Fibroblast of lung (primary cell): Measurements from ENCODE around the gene SWT1. TPM values are rescaled to one million over a fixed set of nuclear protein-coding genes. Genes with fewer than 3 reads are reported as not detected.
A peak's percentile ranks its signal among the peaks of the same experiment; 100 is the strongest.

ENCODE experiments used
- DNase-seq, 2 donors: peaks; one replicate each; pipeline versions ENCODE4 v3.0.0 to v3.0.0-alpha.2; 2010; ENCODE audit warnings: low read depth in 2 of 2
- H2AFZ ChIP-seq: 2 replicates; pipeline ENCODE4 v1.5.1; 2012; ENCODE audit warnings: low read length, control low read depth, inconsistent platforms
- H3K27ac ChIP-seq: 2 replicates; pipeline ENCODE4 v1.5.1; 2011; ENCODE audit warnings: low read length, control low read depth; ENCODE audit not compliant: insufficient read depth
- H3K27me3 ChIP-seq: 2 replicates; pipeline ENCODE4 v1.5.1; 2011; ENCODE audit warnings: mild to moderate bottlenecking, low read length; ENCODE audit not compliant: control insufficient read depth, insufficient read depth
- H3K36me3 ChIP-seq: 2 replicates; pipeline ENCODE4 v1.5.1; 2011; ENCODE audit warnings: low read length; ENCODE audit not compliant: control insufficient read depth, insufficient read depth
- H3K4me1 ChIP-seq: 2 replicates; pipeline ENCODE4 v1.5.1; 2011; ENCODE audit warnings: low read length; ENCODE audit not compliant: control insufficient read depth, insufficient read depth; ENCODE audit errors: extremely low read depth
- H3K4me2 ChIP-seq: 2 replicates; pipeline ENCODE4 v1.5.1; 2011; ENCODE audit warnings: low read length, control low read depth; ENCODE audit not compliant: insufficient read depth; ENCODE audit errors: extremely low read depth
- H3K4me3 ChIP-seq, 4 experiments: fragments of 200-600 bp in 1 of 4; sonication (generic) in 1 of 4; replicated peaks in 1 of 4; 2 replicates each; pipeline ENCODE4 v1.5.1; 2011 to 2016; ENCODE audit warnings: low read length in 4 of 4, low read depth in 3 of 4, mild to moderate bottlenecking in 3 of 4, control low read depth in 2 of 4, inconsistent platforms in 1 of 4, mixed read lengths in 1 of 4; ENCODE audit not compliant: insufficient read depth in 1 of 4; ENCODE audit errors: control extremely low read depth in 1 of 4
- H3K79me2 ChIP-seq: 2 replicates; pipeline ENCODE4 v1.5.1; 2012; ENCODE audit warnings: mild to moderate bottlenecking, low read length, inconsistent platforms; ENCODE audit not compliant: control insufficient read depth, insufficient read depth
- H3K9ac ChIP-seq: 2 replicates; pipeline ENCODE4 v1.5.1; 2011; ENCODE audit warnings: mild to moderate bottlenecking, low read length, control low read depth; ENCODE audit not compliant: insufficient read depth
- H3K9me3 ChIP-seq: 2 replicates; pipeline ENCODE4 v1.5.1; 2012; ENCODE audit warnings: low read depth, low read length; ENCODE audit not compliant: control insufficient read depth, insufficient read depth
- H4K20me1 ChIP-seq: 2 replicates; pipeline ENCODE4 v1.5.1; 2011; ENCODE audit warnings: low read length; ENCODE audit not compliant: control insufficient read depth, insufficient read depth; ENCODE audit errors: extremely low read depth
- CTCF ChIP-seq, 2 donors: IDR thresholded peaks in 1 of 2; conservative IDR thresholded peaks in 1 of 2; 1 replicate in 1 of 2; 2 replicates in 1 of 2; pipeline ENCODE4 v1.5.1; 2011 to 2012; ENCODE audit warnings: low read length in 2 of 2, control low read depth in 1 of 2, inconsistent platforms in 1 of 2, low read depth in 1 of 2, mild to moderate bottlenecking in 1 of 2
- EZH2 ChIP-seq: IDR thresholded peaks from 2 replicates; pipeline ENCODE4 v1.5.1; 2012; ENCODE audit warnings: low read length, control low read depth, mild to moderate bottlenecking; ENCODE audit errors: missing control alignments
- polyA plus RNA-seq, 2 donors: library from polyadenylated mRNA; depleted of rRNA in 1 of 2; stranded (reverse) in 1 of 2; unstranded in 1 of 2; fragments of >200 nt; gene quantifications; 2 replicates each; pipeline ENCODE4 v1.2.1, GENCODE V29; 2011 to 2012; ENCODE audit warnings: missing spikeins in 1 of 2
- total RNA-seq: library from RNA; depleted of rRNA; stranded (reverse); fragments of >200 nt; gene quantifications from 2 replicates; pipeline ENCODE4 v1.2.1, GENCODE V29; 2014

SWT1 gene
- total and polyA plus RNA-seq, 2 donors (not counting 1 experiment from before 2014, with no cell fraction given), result 3.4 to 8.4 TPM

DNA sequence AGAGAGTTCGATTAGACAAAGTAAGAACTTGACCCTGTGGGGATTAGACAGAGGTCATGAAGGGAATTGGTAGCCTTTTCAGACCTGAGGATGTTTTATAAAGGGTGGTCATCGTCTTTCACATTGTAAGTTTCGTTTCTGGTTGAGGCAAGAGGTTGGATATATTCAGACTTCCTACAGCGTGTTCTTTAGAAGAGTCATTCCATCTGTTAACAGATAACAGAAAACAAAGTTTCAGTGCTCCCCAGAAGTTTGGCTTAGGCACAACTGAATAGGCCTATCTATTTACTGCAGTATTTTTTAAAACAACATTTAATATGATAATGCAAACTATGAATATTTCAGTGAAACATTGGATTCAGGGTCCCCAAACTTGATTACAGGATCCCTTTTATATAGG lies 177.2 kb downstream of the SWT1 start:
- no peak overlapping the region for H2AFZ ChIP-seq
- no peak overlapping the region for H3K4me3 ChIP-seq
- H3K27ac ChIP-seq, result no peak overlapping the region
- no peaks in the 10 kb centered on the region for H3K36me3 ChIP-seq
- no peaks in the 10 kb centered on the region for H3K4me1 ChIP-seq
- H4K20me1 ChIP-seq, result no peaks in the 10 kb centered on the region
- TF ChIP-seq CTCF (conservative IDR thresholded peaks at IDR 0.05 in 1 of 2, IDR thresholded peaks at IDR 0.05 in 1 of 2; ENCODE audit: low read depth in 1 of 2, low read length in 2 of 2) (no peak), EZH2 (no peak)
- H3K4me2 ChIP-seq, result no peak overlapping the region
- H3K27me3 ChIP-seq, result no peaks in the 10 kb centered on the region
- no peak for DNase-seq
- H3K79me2 ChIP-seq, result no peaks in the 10 kb centered on the region
- H3K9me3 ChIP-seq, result no peaks in the 10 kb centered on the region
- H3K9ac ChIP-seq, result no peak overlapping the region

DNA sequence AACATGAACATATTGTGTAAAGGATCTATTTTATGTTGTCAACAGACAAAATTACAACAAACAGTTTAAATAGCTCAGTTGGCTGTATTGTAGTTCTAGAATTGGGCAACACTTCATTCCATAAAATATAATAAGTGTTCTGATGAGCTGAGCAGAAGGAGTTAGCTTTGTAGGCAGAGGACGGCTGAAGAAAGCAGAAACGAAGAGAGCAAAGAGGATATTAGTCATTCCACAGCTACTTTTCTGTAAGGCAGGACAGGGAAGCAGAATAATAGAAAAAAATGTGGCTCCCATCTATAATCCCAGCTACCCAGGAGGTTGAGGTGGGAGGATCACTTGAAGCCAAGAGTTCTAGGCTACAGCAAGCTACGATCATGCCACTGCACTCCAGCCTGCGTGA lies 180.3 kb downstream of the SWT1 start:
- Histone ChIP-seq H3K4me3 (no peak overlapping the region), H4K20me1 (no peaks in the 10 kb centered on the region), H3K9me3 (no peaks in the 10 kb centered on the region), H3K9ac (no peak overlapping the region), H2AFZ (no peak overlapping the region), H3K27ac (no peak overlapping the region), H3K27me3 (no peaks in the 10 kb centered on the region), H3K4me2 (no peak overlapping the region), H3K4me1 (no peaks in the 10 kb centered on the region), H3K36me3 (no peaks in the 10 kb centered on the region), H3K79me2 (no peaks in the 10 kb centered on the region)
- no peak for TF ChIP-seq EZH2
- TF ChIP-seq CTCF (conservative IDR thresholded peaks at IDR 0.05 in 1 of 2, IDR thresholded peaks at IDR 0.05 in 1 of 2; ENCODE audit: low read depth in 1 of 2, low read length in 2 of 2), result no peak
- no peak for DNase-seq

- TF ChIP-seq EZH2, result no peak
- TF ChIP-seq CTCF (conservative IDR thresholded peaks at IDR 0.05 in 1 of 2, IDR thresholded peaks at IDR 0.05 in 1 of 2; ENCODE audit: low read depth in 1 of 2, low read length in 2 of 2), result no peak
- H3K36me3 ChIP-seq, result no peaks in the 10 kb centered on the region
- H3K9ac ChIP-seq, result no peak overlapping the region
- no peaks in the 10 kb centered on the region for H3K79me2 ChIP-seq
- no peak overlapping the region for H3K4me3 ChIP-seq
- H3K27me3 ChIP-seq, result no peaks in the 10 kb centered on the region
- peak in 1 of 2 donors; percentile 49 for DNase-seq
- H3K4me1 ChIP-seq, result no peaks in the 10 kb centered on the region
- H3K9me3 ChIP-seq, result no peaks in the 10 kb centered on the region
- H3K27ac ChIP-seq, result no peak overlapping the region
- no peaks in the 10 kb centered on the region for H4K20me1 ChIP-seq
- H2AFZ ChIP-seq, result no peak overlapping the region
- H3K4me2 ChIP-seq, result no peak overlapping the region
Measured at GRCh38 chr1:185338719-185339622, 182.0 kb downstream of the SWT1 start.
